ENCODE results near the gene HDAC7.

HDAC7 gene

DNA sequence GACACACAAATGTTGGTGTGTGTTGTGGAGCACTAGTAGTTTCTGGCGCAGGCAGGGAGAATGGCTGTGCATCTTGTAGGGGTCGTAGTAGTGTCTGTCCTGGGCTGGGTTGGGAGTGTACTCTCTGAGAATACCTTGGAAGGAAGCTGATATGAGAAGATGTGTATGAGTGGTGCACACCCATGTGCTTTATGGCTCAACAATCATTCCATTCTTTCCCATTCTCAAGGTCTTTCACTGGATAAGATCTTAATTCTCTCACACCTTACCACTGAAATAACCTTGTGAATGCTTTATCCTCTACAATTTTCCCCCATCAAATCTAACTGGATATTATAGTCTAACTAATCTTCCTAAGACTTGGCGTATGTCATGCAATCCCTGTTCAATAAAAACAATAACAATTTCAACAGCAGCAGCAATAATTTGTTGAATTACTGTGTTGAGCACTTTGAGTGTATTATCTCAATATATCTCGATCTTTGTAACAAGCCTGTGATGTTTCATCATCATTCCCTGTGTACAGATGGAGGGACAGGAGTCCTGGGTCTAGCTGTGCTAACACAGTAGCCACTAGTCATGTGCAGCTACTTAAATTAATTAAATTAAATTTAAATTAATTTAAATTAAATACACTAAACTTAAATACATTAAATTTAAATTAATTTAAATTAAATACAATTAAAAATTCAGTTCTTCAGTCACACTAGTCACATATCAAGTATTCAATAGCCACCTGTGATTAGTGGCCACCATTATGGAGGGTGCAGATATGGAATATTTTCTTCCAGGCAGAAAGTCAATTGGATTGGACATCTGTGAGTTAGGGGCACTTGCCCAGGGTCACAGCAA lies 50.2 kb downstream of the HDAC7 start:
- CTCF ChIA-PET: interaction anchor here (1.1 to 19.6 kb wide), 9 partner anchors 11 to 180 kb away, joined by 4 to 1419 read pairs (median 63); partner anchors contain the start of genes ENDOU and RAPGEF3

DNA sequence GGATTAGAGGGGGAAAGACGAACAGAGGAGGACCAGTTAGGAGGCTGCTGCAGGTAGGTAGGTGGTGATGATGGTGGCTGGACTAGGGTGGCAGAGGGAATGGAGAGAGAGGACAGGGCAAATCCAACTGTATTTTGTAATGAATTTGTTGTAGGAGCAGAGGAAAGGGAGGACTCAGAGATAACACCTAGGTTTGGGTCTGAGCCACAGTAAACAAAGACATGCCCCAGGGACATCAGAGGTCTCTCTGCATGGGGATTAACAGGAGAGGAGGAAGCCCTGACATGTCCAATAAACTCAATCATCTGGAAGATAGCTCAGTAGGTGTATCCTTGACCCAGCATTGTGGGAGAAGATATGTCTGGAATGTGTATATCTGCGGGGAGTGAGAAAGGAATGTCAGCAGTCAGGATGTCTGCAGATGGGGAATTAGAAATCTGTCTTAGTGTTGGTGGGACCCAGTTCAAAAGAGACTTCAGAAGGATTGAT lies 51.3 kb downstream of the HDAC7 start:
- CTCF ChIA-PET: interaction anchor here (0.9 to 19.6 kb wide), 10 partner anchors 8 to 181 kb away, joined by 3 to 1419 read pairs (median 46); partner anchors contain the start of genes ENDOU and RAPGEF3
- TF ChIP-seq, protein P1, sequence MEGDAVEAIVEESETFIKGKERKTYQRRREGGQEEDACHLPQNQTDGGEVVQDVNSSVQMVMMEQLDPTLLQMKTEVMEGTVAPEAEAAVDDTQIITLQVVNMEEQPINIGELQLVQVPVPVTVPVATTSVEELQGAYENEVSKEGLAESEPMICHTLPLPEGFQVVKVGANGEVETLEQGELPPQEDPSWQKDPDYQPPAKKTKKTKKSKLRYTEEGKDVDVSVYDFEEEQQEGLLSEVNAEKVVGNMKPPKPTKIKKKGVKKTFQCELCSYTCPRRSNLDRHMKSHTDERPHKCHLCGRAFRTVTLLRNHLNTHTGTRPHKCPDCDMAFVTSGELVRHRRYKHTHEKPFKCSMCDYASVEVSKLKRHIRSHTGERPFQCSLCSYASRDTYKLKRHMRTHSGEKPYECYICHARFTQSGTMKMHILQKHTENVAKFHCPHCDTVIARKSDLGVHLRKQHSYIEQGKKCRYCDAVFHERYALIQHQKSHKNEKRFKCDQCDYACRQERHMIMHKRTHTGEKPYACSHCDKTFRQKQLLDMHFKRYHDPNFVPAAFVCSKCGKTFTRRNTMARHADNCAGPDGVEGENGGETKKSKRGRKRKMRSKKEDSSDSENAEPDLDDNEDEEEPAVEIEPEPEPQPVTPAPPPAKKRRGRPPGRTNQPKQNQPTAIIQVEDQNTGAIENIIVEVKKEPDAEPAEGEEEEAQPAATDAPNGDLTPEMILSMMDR (IDR thresholded peaks at IDR 0.05; ENCODE audit: insufficient read depth, low read length, missing control alignments): no peak
- POLR2A ChIA-PET: interaction anchor here (0.9 to 1.3 kb wide), 2 partner anchors 10 to 11 kb away, joined by 3 to 4 read pairs; partner anchors contain the start of gene RAPGEF3
- DNase-seq (ENCODE audit: low read depth, low spot score): no peak
- no peak overlapping the region for H3K4me3 ChIP-seq (ENCODE audit: low read depth, low read length)

More for the DNA sequence above, 50.2 kb downstream of the HDAC7 start:
- DNase-seq (ENCODE audit: low read depth, low spot score): no peak
- no peak overlapping the region for H3K4me3 ChIP-seq (ENCODE audit: low read depth, low read length)
- POLR2A ChIA-PET: interaction anchor here (0.9 to 1.4 kb wide), 4 partner anchors 11 to 63 kb away, joined by 3 read pairs; partner anchors contain the start of genes RAPGEF3 and RPAP3
- TF ChIP-seq, protein P1 (IDR thresholded peaks at IDR 0.05; ENCODE audit: insufficient read depth, low read length, missing control alignments): no peak

DNA sequence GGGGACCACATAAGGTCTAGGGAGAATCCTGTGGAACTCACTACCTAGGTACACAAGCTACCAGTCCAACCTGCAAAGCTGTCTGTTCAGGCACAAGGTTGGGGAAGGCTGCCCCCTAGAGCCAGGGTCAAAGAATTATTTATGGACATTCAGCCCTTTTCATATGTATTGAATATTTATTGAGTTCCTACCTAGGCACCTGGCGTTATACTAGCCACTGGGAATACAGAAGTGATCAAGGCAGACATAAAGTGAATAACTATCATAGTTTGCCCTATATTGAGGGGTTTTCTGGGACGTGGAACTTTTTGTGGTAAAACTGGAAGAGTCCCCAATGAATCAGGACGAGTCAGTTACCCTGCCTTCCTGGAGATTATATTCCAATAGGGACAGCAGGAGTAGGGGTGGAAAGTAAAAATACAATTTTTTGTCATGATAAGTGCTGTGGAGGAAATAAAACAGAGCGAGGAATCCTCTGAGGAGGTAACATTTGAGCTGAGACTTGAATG lies 52.4 kb downstream of the HDAC7 start:
- no peak overlapping the region for H3K4me3 ChIP-seq (ENCODE audit: low read depth, low read length)
- ChIA-PET POLR2A (interaction anchor here (1.3 kb wide), 1 partner anchor 9 kb away, joined by 4 read pairs; the partner anchor contains the start of gene RAPGEF3), CTCF (interaction anchor here (0.7 to 19.6 kb wide), 12 partner anchors 9 to 116 kb away, joined by 3 to 1419 read pairs (median 20); partner anchors contain the start of genes ENDOU and RAPGEF3)
- TF ChIP-seq, protein P1 (IDR thresholded peaks at IDR 0.05; ENCODE audit: insufficient read depth, low read length, missing control alignments): peak; percentile 29
- DNase-seq (ENCODE audit: low read depth, low spot score): no peak

DNA sequence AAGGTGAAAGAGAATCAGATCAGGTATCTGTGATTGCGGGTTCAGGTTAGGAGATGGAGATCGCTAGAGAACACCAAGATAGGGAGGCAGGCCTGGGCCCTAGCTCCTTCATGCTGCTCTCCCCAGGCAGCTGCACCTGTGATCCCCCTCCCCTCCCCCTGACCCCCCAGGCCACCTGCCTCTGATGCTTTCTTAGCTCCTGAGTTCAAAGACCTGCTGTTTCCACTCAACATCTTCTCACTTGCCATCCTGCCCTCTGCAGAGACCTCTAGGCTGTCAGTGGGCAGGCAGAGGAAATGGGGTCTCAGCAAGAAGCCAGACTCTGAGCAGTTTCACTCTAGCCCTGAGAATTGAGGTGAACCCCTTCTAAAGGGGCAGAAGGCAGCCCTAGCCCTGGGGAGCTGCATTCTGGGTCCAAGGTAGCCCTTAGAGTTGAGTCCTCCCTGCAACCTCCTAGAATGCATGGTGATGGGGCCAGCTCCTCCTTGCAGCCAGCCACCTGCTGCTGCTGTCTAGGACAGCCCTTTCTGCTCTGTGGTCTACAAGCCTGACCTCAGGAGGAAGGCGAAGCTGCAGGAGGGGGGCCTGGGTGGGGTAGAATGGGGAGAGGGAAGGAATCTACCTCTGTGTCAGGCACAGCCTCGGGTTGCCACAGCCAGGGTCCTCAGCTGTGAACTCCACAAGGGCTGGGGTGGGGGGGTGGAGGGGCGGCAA lies 53.0 kb downstream of the HDAC7 start:
- DNase-seq (ENCODE audit: low read depth, low spot score): no peak
- ChIA-PET CTCF (interaction anchor here (0.7 to 19.6 kb wide), 13 partner anchors 10 to 138 kb away, joined by 3 to 1419 read pairs (median 11); partner anchors contain the start of genes ENDOU, RAPGEF3 and VDR), POLR2A (no interaction called here)
- TF ChIP-seq, protein P1 (IDR thresholded peaks at IDR 0.05; ENCODE audit: insufficient read depth, low read length, missing control alignments): no peak
- H3K4me3 ChIP-seq (ENCODE audit: low read depth, low read length): no peak overlapping the region

DNA sequence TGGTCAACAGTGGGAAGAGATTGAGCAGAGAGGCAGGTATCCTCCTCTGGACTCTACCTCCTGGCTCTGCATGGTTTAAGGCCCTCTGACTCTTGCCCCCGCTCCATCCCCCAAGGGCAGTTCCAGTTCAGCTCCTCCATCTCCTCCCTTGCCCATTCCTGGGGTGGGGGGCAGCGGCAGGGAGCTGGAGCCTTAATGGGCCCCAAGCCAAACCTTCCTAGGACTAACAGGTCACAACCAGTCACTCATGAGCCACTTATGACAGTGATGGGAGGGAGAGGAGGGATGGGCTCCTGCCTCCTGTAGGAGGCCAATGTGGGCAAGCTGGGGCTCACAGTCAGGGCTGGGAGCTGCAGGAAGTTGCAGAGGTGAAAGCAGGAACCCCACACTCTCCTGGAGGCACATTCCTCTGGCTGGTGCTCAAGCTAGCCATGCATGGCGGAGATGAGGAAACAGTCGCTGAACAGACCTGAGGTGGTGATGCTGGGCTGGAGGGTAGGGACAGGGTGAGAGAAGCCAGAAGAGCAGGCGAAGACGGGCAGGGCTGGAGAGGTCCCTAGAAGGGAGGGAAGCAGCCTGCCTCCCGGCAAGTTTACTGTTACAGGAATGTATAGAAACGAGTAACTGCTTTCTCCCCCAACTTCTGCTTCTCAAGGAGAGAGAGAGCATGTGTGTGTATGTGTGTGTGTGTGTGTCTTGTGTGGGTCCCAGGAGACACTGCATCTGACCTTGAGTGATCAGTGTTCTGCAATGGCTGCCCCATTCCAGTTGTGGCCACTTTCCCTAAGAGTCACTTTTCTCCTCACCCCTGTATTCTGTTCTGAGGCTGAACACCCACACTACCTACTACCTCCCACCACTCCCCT lies 56.0 kb downstream of the HDAC7 start:
- TF ChIP-seq, protein P1 (IDR thresholded peaks at IDR 0.05; ENCODE audit: insufficient read depth, low read length, missing control alignments): no peak
- DNase-seq (ENCODE audit: low read depth, low spot score): no peak
- ChIA-PET CTCF (interaction anchor here (1.2 to 14.3 kb wide), 8 partner anchors 9 to 74 kb away, joined by 3 to 349 read pairs (median 14); partner anchors contain the start of genes ENDOU and SLC48A1), POLR2A (no interaction called here)
- no peak overlapping the region for H3K4me3 ChIP-seq (ENCODE audit: low read depth, low read length)
